Activated naive CD4-positive, alpha-beta T cell treated with anti-CD3 and anti-CD28 coated beads, Interleukin-2, amount 50 U/mL, for 72 hours (primary cell): ENCODE data around the gene TMEM144. TPM values are rescaled to one million over a fixed set of nuclear protein-coding genes. Genes with fewer than 3 reads are reported as not detected.
A peak's percentile ranks its signal among the peaks of the same experiment; 100 is the strongest.

ENCODE experiments used
- ATAC-seq, 2 donors: fragments of 150-1000 bp; cut with Tn5 transposase; 2 replicates each; pipeline ENCODE4 v1.10.0; 2021; ENCODE audit warnings: mild to moderate bottlenecking in 2 of 2, moderate library complexity in 2 of 2
- DNase-seq, 2 donors: peaks; one replicate each; pipeline ENCODE4 v3.0.0; 2021 to 2022; ENCODE audit warnings: low spot score in 2 of 2
- H3K27ac Mint-ChIP-seq, 2 donors: one replicate each; pipeline ENCODE4 v1.8.0; 2022; ENCODE audit warnings: mild to moderate bottlenecking in 2 of 2, mixed read lengths in 2 of 2
- H3K36me3 Mint-ChIP-seq, 2 donors: one replicate each; pipeline ENCODE4 v1.8.0; 2022; ENCODE audit warnings: mixed read lengths in 2 of 2
- H3K9me3 Mint-ChIP-seq, 2 donors: one replicate each; pipeline ENCODE4 v1.8.0; 2022; ENCODE audit warnings: mixed read lengths in 2 of 2
- total RNA-seq, 2 donors: library from RNA; stranded (reverse); gene quantifications; one replicate each; pipeline ENCODE4 v1.2.3, GENCODE V29; 2022

TMEM144 gene
- total RNA-seq, 2 donors from 2014 or later = 0.60 to 0.71 TPM

- peaks cover 0 to 3% of the 10 kb centered on the region in 2 donors for H3K9me3 Mint-ChIP-seq
- H3K36me3 Mint-ChIP-seq = no peaks in the 10 kb centered on the region
- DNase-seq (no peak), ATAC-seq (no peak)
- H3K27ac Mint-ChIP-seq = no peak overlapping the region
Observed at GRCh38 chr4:158181906-158182305, 28.4 kb upstream of the TMEM144 start.

GRCh38 chr4:158182736-158183135, 27.6 kb upstream of the TMEM144 start:
- DNase-seq (no peak), ATAC-seq (no peak)
- Mint-ChIP-seq H3K27ac (no peak overlapping the region), H3K9me3 (peaks cover 0 to 3% of the 10 kb centered on the region in 2 donors), H3K36me3 (no peaks in the 10 kb centered on the region)

- H3K36me3 Mint-ChIP-seq = no peaks in the 10 kb centered on the region
- no peak overlapping the region for H3K27ac Mint-ChIP-seq
- DNase-seq = no peak
- H3K9me3 Mint-ChIP-seq = peaks cover 3 to 4% of the 10 kb centered on the region in 2 donors
- ATAC-seq = no peak
Observed at GRCh38 chr4:158186815-158187214, 23.5 kb upstream of the TMEM144 start.

GRCh38 chr4:158189422-158189821, 20.9 kb upstream of the TMEM144 start:
- ATAC-seq = no peak
- H3K27ac Mint-ChIP-seq = no peak overlapping the region

GRCh38 chr4:158190718-158191117, 19.6 kb upstream of the TMEM144 start:
- peaks cover 3 to 4% of the 10 kb centered on the region in 2 donors for H3K9me3 Mint-ChIP-seq
- no peak for ATAC-seq

More at GRCh38 chr4:158189422-158189821, 20.9 kb upstream of the TMEM144 start:
- Mint-ChIP-seq H3K36me3 (no peaks in the 10 kb centered on the region), H3K9me3 (peaks cover 3 to 4% of the 10 kb centered on the region in 2 donors)
- DNase-seq = no peak

GRCh38 chr4:158192439-158193158, 17.7 kb upstream of the TMEM144 start:
- H3K36me3 Mint-ChIP-seq = no peaks in the 10 kb centered on the region
- ATAC-seq = no peak
- peaks cover 0 to 4% of the 10 kb centered on the region in 2 donors for H3K9me3 Mint-ChIP-seq
- no peak for DNase-seq
- no peak overlapping the region for H3K27ac Mint-ChIP-seq

More at GRCh38 chr4:158190718-158191117, 19.6 kb upstream of the TMEM144 start:
- Mint-ChIP-seq H3K27ac (no peak overlapping the region), H3K36me3 (no peaks in the 10 kb centered on the region)
- no peak for DNase-seq

GRCh38 chr4:158193171-158193749, 17.0 kb upstream of the TMEM144 start:
- Mint-ChIP-seq H3K36me3 (no peaks in the 10 kb centered on the region), H3K27ac (no peak overlapping the region), H3K9me3 (peaks cover 0 to 4% of the 10 kb centered on the region in 2 donors)
- DNase-seq = no peak
- ATAC-seq = peak in 1 of 2 donors; percentile 35

GRCh38 chr4:158195297-158195696, 15.0 kb upstream of the TMEM144 start:
- ATAC-seq = no peak
- Mint-ChIP-seq H3K9me3 (peaks cover 0 to 2% of the 10 kb centered on the region in 2 donors), H3K36me3 (no peaks in the 10 kb centered on the region), H3K27ac (no peak overlapping the region)
- no peak for DNase-seq

- Mint-ChIP-seq H3K36me3 (no peaks in the 10 kb centered on the region), H3K9me3 (peaks cover 0 to 3% of the 10 kb centered on the region in 2 donors), H3K27ac (no peak overlapping the region)
- ATAC-seq (no peak), DNase-seq (no peak)
Observed at GRCh38 chr4:158197194-158197776, 13.0 kb upstream of the TMEM144 start.

GRCh38 chr4:158200214-158200613, 10.1 kb upstream of the TMEM144 start:
- H3K9me3 Mint-ChIP-seq = peaks cover 0 to 3% of the 10 kb centered on the region in 2 donors
- H3K36me3 Mint-ChIP-seq = no peaks in the 10 kb centered on the region
- DNase-seq (no peak), ATAC-seq (no peak)
- no peak overlapping the region for H3K27ac Mint-ChIP-seq

- Mint-ChIP-seq H3K36me3 (no peaks in the 10 kb centered on the region), H3K9me3 (peaks cover 0 to 7% of the 10 kb centered on the region in 2 donors), H3K27ac (no peak overlapping the region)
- ATAC-seq (no peak), DNase-seq (no peak)
Observed at GRCh38 chr4:158201322-158201721, 9.0 kb upstream of the TMEM144 start.

- ATAC-seq = no peak
- no peaks in the 10 kb centered on the region for H3K36me3 Mint-ChIP-seq
- H3K27ac Mint-ChIP-seq = peak overlapping the region in 1 of 2 donors; percentile 4
- peaks cover 0 to 7% of the 10 kb centered on the region in 2 donors for H3K9me3 Mint-ChIP-seq
- DNase-seq = no peak
Observed at GRCh38 chr4:158201876-158202275, 8.4 kb upstream of the TMEM144 start.

- Mint-ChIP-seq H3K27ac (no peak overlapping the region), H3K36me3 (no peaks in the 10 kb centered on the region), H3K9me3 (peaks cover 0 to 7% of the 10 kb centered on the region in 2 donors)
- DNase-seq (no peak), ATAC-seq (no peak)
Observed at GRCh38 chr4:158202481-158202880, 7.8 kb upstream of the TMEM144 start.

GRCh38 chr4:158203436-158203835, 6.8 kb upstream of the TMEM144 start:
- no peak for ATAC-seq
- peaks cover 0 to 7% of the 10 kb centered on the region in 2 donors for H3K9me3 Mint-ChIP-seq
- no peaks in the 10 kb centered on the region for H3K36me3 Mint-ChIP-seq
- no peak for DNase-seq
- H3K27ac Mint-ChIP-seq = no peak overlapping the region

GRCh38 chr4:158203929-158204328, 6.4 kb upstream of the TMEM144 start:
- no peak overlapping the region for H3K27ac Mint-ChIP-seq
- peaks cover 0 to 7% of the 10 kb centered on the region in 2 donors for H3K9me3 Mint-ChIP-seq
- H3K36me3 Mint-ChIP-seq = no peaks in the 10 kb centered on the region
- DNase-seq = no peak
- ATAC-seq = no peak

- peaks cover 0 to 6% of the 10 kb centered on the region in 2 donors for H3K36me3 Mint-ChIP-seq
- no peak overlapping the region for H3K27ac Mint-ChIP-seq
- ATAC-seq (no peak), DNase-seq (no peak)
- peaks cover 0 to 4% of the 10 kb centered on the region in 2 donors for H3K9me3 Mint-ChIP-seq
Observed at GRCh38 chr4:158208963-158209640, 1.2 kb upstream of the TMEM144 start.

GRCh38 chr4:158211222-158211621, 936 bp downstream of the TMEM144 start:
- H3K9me3 Mint-ChIP-seq = no peaks in the 10 kb centered on the region
- H3K27ac Mint-ChIP-seq = no peak overlapping the region
- ATAC-seq (no peak), DNase-seq (no peak)
- H3K36me3 Mint-ChIP-seq = peaks cover 0 to 6% of the 10 kb centered on the region in 2 donors
